ENCODE measurements around the gene ACKR1. TPM values are rescaled to one million over a fixed set of nuclear protein-coding genes. Genes with fewer than 3 reads are reported as not detected.

Gene ACKR1
- total RNA-seq, 4 donors from 2014 or later, result 27.9 to 180 (median 94.4) TPM

DNA sequence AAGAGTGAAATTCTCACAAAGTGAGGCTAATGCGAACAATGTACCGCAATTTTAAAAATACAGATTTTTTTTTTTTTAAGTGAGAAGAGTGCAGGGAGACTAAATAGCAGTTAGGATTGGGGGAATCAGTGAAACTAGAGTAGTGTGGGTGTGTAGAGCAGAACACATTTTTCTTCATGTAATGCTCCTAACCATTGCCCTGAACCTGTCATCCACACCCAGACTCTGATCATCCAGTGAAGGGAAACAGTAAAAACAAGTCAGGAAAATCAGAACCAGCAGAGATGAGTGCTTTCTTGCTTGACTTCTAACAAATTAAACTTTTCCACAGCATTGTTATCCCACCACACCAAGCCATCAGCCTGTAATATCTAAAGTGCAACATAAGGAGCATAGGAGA, 24.2 kb upstream of the ACKR1 start:
- no peaks in the 10 kb centered on the region for H3K4me1 ChIP-seq
- 100% methylated on average over 2 of the region's 2 CpGs for WGBS, 2 donors (ENCODE audit: low coverage in 1 of 2)
- peaks cover 23% of the 10 kb centered on the region for H3K27me3 ChIP-seq
- no peak overlapping the region for H3K27ac ChIP-seq
- TF ChIP-seq POLR2A (IDR thresholded peaks at IDR 0.05) (no peak), POLR2AphosphoS5 (IDR thresholded peaks at IDR 0.05) (no peak), EP300 (IDR thresholded peaks at IDR 0.05) (no peak)
- TF ChIP-seq, protein P1, sequence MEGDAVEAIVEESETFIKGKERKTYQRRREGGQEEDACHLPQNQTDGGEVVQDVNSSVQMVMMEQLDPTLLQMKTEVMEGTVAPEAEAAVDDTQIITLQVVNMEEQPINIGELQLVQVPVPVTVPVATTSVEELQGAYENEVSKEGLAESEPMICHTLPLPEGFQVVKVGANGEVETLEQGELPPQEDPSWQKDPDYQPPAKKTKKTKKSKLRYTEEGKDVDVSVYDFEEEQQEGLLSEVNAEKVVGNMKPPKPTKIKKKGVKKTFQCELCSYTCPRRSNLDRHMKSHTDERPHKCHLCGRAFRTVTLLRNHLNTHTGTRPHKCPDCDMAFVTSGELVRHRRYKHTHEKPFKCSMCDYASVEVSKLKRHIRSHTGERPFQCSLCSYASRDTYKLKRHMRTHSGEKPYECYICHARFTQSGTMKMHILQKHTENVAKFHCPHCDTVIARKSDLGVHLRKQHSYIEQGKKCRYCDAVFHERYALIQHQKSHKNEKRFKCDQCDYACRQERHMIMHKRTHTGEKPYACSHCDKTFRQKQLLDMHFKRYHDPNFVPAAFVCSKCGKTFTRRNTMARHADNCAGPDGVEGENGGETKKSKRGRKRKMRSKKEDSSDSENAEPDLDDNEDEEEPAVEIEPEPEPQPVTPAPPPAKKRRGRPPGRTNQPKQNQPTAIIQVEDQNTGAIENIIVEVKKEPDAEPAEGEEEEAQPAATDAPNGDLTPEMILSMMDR (IDR thresholded peaks at IDR 0.05), result no peak
- no peaks in the 10 kb centered on the region for H3K36me3 ChIP-seq
- H3K9me3 ChIP-seq, result no peaks in the 10 kb centered on the region
- no peak overlapping the region for H3K4me3 ChIP-seq
- ATAC-seq, result no peak

DNA sequence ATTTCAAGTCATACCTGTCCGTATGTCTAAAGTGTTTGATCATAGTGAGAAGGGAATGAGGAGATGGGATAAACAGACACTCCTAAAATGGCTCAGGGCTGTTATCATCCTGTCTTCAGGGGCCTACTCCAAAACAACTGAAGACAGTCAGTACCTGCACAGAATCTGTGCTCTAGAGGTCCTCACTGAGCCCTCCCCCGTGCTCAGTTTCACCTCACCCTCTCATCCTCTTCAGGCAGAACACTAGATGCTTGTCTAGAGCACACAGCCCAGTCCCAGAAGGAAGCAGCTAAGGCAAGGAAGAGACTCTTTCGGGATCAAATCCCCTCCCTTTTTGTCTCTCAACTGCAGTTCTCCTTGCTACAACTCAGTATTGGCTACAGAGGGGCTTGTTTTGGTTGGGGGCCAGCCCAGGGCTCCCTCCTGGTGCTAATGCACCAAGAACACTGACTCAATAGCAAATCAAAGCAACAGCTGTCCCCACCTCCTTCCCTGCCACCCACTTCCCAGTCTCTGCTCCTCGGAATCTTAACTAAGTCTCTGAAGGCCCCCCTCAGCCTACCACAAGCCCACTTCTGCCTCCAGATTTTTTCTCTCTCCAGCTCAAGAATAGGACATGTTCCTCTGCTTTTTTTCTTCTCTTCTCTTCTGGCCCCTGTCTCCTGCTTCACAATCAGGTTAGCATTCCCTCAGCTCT, 23.2 kb upstream of the ACKR1 start:
- H3K9me3 ChIP-seq, result no peaks in the 10 kb centered on the region
- TF ChIP-seq EP300 (IDR thresholded peaks at IDR 0.05), result no peak
- no peak for TF ChIP-seq POLR2AphosphoS5 (IDR thresholded peaks at IDR 0.05)
- no peak for TF ChIP-seq POLR2A (IDR thresholded peaks at IDR 0.05)
- TF ChIP-seq, protein P1 (IDR thresholded peaks at IDR 0.05), result no peak
- H3K27me3 ChIP-seq, result peaks cover 23% of the 10 kb centered on the region
- no peak overlapping the region for H3K4me3 ChIP-seq
- WGBS, 2 donors (ENCODE audit: low coverage in 1 of 2), result 43 to 48% methylated on average over 2 to 4 of the region's 4 CpGs
- no peaks in the 10 kb centered on the region for H3K36me3 ChIP-seq
- ATAC-seq, result no peak
- no peak overlapping the region for H3K27ac ChIP-seq
- H3K4me1 ChIP-seq, result no peaks in the 10 kb centered on the region

DNA sequence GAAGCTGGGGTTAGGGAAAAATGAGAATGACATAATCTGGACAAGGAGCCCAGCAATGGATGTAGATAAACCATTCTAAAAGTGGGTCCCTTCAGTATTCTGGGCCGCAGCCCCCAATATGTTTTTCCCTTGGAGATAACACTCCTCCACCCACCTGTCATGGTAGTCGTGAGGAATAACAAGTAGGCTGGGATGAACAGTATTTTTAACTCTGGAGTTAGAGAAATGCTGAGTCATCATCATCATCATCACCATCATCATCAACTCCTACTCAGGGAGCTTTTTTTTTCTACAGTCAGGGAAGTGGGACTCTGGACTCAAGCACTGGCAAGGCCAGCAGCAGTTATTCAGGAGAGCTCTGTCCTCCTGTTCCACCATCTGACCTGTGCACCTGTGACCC, 20.5 kb upstream of the ACKR1 start:
- peaks cover 41% of the 10 kb centered on the region for H3K27me3 ChIP-seq
- WGBS, 2 donors (ENCODE audit: low coverage in 1 of 2), result 50% methylated on average over 1 of the region's 2 CpGs; no CpG with 5 or more reads in 1 of the 2 donors
- TF ChIP-seq POLR2A (IDR thresholded peaks at IDR 0.05) (no peak), POLR2AphosphoS5 (IDR thresholded peaks at IDR 0.05) (no peak), EP300 (IDR thresholded peaks at IDR 0.05) (no peak)
- TF ChIP-seq, protein P1 (IDR thresholded peaks at IDR 0.05), result no peak
- H3K9me3 ChIP-seq, result no peaks in the 10 kb centered on the region
- H3K4me1 ChIP-seq, result peaks cover 0 to 16% (median 3%) of the 10 kb centered on the region in 3 donors
- no peak overlapping the region for H3K4me3 ChIP-seq
- no peak overlapping the region for H3K27ac ChIP-seq
- ATAC-seq, result no peak
- H3K36me3 ChIP-seq, result no peaks in the 10 kb centered on the region

DNA sequence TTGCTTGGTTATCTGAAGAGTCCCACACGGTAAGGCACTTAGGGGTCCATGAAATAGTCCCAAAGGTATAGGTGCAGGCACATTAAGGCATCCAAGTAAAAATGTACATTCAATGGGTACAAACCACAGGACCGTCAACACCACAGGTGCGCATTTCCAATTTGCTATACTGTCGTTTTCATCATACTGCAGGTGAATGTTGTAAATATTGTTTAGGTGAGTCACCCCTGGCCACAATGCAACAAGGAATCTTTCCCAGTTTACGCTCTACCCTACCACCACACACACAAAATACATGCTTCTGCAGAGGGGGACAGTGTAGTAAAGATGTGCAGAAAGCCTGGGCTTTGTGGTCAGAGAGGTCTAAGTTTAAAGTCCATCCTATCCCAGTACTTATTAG, 19.6 kb upstream of the ACKR1 start:
- no peak for ATAC-seq
- H3K4me1 ChIP-seq, result peaks cover 0 to 16% (median 3%) of the 10 kb centered on the region in 3 donors
- H3K4me3 ChIP-seq, result no peak overlapping the region
- 77 to 84% methylated on average over 2 to 5 of the region's 5 CpGs for WGBS, 2 donors (ENCODE audit: low coverage in 1 of 2)
- H3K9me3 ChIP-seq, result no peaks in the 10 kb centered on the region
- TF ChIP-seq POLR2A (IDR thresholded peaks at IDR 0.05) (no peak), EP300 (IDR thresholded peaks at IDR 0.05) (no peak), POLR2AphosphoS5 (IDR thresholded peaks at IDR 0.05) (no peak)
- TF ChIP-seq, protein P1 (IDR thresholded peaks at IDR 0.05), result no peak
- H3K36me3 ChIP-seq, result no peaks in the 10 kb centered on the region
- no peak overlapping the region for H3K27ac ChIP-seq
- peaks cover 49% of the 10 kb centered on the region for H3K27me3 ChIP-seq

DNA sequence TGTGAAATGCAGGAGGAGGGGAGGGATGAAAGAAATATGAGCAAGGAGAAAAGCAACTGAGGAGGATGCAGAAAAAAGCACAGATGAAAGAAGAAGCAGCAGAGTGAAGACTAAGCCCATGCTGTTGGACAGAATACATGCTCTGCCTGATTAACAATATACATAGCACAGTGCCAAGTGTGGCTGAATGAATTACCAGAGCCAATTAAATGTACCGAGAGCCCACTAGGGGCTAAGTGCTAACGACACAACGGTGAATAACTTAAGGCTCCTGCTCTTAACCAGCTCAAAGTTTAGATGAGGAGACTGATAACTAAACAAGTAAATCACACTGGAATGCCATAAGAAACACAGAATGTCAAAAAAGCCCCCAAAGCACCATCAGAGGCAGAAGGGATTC, 17.6 kb upstream of the ACKR1 start:
- peaks cover 40% of the 10 kb centered on the region for H3K27me3 ChIP-seq
- 28 to 33% methylated on average over 3 of the region's 3 CpGs for WGBS, 2 donors (ENCODE audit: low coverage in 1 of 2)
- no peaks in the 10 kb centered on the region for H3K36me3 ChIP-seq
- no peak for ATAC-seq
- no peaks in the 10 kb centered on the region for H3K9me3 ChIP-seq
- H3K4me1 ChIP-seq, result peaks cover 0 to 16% (median 3%) of the 10 kb centered on the region in 3 donors
- TF ChIP-seq POLR2AphosphoS5 (IDR thresholded peaks at IDR 0.05), result no peak
- TF ChIP-seq EP300 (IDR thresholded peaks at IDR 0.05), result no peak
- no peak for TF ChIP-seq POLR2A (IDR thresholded peaks at IDR 0.05)
- TF ChIP-seq, protein P1 (IDR thresholded peaks at IDR 0.05), result no peak
- H3K27ac ChIP-seq, result no peak overlapping the region
- no peak overlapping the region for H3K4me3 ChIP-seq
